ENCODE results near the gene ROR2.

Gene ROR2

DNA sequence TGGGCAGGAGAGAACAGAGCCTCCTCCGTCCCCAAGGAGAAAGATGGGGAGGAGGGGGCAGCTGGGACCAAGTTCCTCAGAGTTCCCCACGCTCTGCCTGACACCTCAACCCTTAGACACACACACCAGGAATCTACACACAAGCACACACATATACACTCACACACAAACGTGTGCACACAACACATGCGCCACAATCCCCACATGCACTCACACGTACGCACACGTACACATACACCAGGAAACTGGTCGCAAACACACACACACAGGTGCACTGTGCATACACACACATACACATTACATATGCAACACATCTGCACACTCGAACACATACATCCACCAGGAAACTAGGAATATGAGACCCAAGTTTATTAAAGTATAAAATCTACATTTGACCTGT lies 50.4 kb downstream of the ROR2 start:
- no peak for DNase-seq

DNA sequence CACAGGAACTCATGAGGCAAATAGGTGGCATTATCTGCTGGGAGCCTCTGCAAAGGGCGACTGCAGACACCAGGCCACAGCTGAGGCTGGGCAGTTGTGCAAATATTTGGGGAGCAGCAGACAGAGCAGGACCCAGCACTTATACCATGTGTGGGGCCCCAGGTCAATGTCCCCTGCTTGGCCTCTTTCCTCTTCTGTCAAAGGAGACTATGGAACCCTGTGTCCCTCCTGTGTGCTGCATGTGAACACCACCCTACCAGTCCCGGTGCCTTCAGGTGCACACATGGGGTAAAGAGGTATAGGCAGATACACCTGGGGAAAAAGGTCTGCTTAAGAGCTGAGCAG lies 50.8 kb downstream of the ROR2 start:
- no peak for DNase-seq

DNA sequence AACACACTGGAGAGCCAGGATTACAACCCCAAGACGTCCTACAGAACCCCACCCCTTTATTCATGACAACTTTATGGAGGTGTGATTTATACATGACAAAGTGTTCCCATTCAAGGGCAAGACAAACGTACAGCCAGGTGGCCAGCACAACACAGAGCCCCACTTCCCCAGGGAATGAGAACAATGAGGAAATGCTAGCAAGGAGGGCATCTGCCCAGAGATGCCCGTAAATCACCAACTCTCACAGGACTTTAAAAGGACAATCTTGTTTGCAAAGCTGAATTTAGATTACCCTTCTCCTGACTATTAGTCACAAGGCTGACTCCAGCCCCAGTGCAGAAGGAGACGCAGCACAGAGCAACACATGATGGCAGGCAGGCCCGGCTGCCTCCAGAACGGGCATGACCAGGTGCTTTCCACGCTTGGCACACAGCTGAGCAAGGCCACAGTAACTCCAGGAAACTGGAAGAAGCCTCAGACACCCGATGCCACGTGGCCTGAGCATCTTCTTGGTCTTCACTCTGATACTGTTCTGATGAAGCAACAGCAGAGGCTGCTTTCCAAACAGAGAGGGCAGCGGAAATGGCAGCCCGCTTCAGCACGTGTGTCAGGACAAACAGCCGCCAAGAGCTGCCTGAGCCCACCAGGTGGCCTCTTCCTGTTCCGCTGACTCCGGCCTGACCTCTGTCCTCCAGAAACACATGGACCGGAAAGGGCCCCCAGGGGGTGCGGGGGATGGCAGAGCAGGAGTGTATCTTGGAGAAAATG lies 51.4 kb downstream of the ROR2 start:
- DNase-seq: no peak

DNA sequence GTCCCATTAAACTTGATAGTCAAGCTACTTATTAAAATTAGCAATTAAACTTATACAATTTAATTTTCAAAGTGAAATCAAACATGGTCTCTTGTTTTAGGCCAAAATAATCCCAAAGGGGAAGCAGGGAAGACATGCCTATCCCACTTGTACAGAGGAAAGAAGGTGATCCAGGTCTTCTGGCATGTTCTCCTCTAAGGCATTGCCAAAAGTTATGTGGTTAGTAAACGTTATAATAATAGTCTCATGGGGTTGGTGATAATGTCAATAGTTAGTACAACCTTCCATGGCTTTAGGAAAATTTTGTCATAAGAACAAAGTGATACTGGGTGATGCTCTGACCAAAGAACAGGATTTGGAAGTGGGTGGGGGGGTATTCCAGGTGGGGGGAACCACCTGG lies 52.8 kb downstream of the ROR2 start:
- DNase-seq: no peak

DNA sequence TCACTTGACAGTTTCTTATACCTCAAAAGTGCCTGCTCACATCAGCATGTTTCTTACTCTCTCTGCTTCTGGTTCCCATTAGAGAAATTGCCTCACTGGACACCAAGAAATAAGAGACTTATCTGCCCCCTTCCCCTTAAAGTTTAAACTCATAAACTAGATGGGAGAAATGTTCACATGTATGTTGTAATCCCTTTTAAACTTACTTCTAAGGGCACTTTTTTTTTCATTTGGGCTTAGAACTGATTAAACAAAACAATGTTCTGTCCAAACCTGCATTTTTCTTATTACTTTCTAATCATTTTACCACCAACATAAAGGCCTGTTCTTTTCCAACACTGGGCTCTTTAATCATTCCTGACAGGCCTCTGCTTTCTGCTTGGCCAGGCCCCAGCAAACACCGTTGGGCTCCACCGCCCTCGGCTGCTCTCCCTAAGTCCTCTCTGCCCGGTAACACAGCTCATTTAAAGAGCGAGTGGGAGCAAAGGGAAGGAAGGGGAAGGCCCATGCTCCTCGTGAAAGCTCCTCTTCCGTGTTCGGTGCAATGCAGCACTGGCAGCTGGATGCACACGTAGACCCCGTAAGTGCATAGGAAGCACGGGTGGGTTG lies 53.4 kb downstream of the ROR2 start:
- no peak for DNase-seq

DNA sequence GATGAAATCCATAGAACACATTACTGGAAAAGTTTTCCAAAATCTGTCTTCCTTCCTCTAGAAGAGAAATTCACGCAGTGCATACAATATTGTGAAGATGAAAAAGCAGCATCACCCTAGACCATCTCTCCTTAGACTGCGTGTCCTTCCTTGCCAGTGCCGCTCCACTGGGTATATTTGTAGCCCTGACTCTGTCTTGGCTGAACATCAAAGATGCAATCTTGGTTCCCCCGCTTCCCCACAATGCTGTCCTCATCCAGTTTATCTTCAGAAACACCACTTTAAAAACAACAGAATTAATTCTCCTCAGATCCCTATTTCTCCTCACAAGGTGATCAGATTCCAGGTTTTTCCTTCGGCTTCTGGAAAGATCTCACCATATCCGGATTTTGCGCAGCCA lies 53.9 kb downstream of the ROR2 start:
- DNase-seq: no peak

DNA sequence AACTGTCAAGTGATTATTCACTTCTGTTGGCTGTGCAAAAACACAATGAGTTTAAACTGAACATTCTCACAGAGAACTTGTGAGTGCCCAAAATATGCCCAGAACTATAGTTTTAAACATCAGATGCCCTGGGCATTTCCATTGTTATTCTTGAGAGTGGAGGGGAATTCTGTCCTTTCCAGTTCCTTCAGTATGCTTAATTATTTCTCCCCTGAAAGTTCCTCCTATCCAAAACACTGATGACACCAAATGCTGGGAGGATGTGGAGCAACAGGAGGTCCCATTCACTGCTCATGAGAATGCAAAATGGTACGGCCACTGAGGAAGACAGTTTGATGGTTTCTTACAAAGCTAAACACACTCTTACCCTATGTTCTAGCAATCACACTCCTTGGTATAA lies 55.5 kb downstream of the ROR2 start:
- DNase-seq: no peak

DNA sequence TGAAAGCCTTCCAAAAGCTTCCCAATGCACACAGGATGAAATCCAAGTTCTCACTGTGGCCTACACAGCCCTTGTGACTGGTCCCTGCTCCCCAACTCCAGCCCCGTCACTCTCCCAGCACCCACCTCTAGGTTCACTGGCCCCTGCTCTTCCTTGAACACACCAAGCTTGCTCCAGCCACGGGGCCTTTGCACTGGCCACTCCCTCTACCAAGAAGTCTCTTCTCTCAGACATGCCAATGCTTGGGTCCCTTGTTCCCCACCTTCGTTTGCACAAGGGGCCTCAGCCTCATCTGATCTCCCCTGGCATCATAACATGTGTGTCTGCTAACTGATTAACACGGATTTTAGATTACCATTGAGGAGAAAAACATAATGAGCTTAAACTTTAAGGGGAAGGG lies 56.0 kb downstream of the ROR2 start:
- no peak for DNase-seq

DNA sequence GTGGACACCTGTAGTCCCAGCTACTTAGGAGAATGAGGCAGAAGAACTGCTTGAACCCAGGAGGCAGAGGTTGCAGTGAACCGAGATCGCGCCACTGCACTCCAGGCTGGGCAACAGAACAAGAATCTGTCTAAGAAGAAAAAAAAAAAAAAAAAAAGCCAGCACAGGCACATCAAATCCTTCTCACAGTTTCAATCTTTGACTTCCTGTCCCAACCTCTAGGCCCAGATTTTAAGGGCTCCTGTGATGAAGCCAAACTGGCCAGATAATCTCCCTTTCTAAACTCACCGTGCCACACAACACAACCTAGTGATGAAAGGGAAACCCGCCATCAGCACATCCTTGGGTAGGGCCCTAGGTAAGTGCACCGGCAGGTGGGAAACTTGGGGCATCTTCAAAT lies 58.1 kb downstream of the ROR2 start:
- no peak for DNase-seq

DNA sequence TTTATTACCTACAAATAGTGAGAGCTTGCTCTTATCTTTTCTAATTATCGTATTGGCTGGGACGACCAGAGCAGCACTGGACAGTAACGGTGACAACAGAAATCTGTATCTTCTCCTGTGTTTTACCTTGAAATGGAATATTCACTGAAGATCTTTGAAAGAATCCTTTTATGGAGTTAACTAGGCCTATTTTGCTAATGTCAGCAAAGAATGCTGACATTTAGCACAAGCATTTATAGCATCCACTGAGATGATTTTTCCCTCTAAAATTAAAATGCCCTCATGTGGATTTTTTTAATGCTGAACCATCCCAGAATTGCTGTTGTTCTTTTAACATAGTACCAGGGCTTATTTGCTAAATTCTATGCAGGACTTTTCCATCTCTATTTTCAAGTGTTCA lies 59.4 kb downstream of the ROR2 start:
- DNase-seq: no peak

DNA sequence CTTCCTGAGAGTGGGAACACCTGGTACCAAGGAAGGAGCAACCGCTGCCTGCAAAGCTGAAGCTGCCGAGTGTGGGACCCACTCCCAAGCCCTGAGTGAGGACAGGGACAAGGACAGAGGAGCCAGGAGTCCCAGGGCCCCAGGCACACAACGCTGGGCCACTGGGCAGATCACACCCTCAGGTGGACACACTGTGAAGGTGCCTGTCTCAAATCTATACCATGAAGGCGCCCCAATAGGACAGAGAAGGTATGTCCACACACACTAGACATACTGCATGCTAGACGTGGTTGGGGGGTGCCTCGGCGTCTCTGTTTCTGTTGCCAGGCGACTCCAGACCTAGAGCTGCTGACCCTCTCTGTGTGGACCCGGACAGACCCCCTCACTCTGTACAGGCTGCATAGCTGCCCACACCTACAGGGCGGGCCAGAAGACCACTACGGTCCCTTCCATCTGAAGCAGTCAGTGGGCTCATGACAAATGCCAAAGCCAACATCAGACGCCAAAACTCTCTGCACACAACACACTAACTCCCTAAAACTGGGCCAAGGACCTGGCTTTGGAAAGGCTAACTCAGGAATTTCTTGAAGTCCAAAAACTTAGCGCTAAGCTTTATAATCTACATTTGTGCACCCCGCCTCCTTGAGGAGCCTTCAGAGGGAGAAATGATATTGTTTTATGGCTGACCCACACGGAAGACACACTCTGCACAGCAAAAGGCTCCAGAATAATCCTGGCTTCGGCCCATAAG lies 60.7 kb downstream of the ROR2 start:
- DNase-seq: no peak

DNA sequence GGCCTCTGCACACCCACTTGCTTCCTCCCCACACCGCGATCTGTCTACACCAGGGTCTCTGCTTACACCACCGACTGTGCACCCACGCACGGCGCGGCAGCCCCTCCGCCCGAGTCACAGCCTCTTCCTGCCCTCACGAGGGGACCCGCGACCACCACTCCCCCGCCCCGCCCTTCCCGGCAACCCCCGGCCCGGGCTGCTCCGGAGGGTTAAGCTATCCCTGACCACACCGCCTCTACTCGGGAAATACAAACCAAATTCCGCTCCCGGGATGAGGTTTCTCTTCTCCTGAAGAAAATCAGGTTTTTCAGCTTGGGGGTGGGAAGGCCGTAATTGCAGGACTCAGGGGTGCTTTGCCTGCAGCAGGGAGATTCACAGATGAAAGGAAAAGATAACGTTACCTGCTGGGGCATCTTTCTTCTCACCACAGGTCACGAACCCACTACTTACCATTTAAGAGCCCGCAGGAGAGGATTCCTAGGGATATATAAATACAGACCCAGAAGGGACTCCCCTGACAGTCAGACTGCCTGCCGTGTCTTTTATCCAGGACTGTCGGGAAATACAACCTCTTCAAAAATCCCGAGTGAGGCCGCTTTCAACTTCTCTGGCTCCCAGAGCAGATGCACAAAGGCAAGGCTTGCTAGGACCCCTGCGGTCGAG lies 63.5 kb downstream of the ROR2 start:
- DNase-seq: no peak

DNA sequence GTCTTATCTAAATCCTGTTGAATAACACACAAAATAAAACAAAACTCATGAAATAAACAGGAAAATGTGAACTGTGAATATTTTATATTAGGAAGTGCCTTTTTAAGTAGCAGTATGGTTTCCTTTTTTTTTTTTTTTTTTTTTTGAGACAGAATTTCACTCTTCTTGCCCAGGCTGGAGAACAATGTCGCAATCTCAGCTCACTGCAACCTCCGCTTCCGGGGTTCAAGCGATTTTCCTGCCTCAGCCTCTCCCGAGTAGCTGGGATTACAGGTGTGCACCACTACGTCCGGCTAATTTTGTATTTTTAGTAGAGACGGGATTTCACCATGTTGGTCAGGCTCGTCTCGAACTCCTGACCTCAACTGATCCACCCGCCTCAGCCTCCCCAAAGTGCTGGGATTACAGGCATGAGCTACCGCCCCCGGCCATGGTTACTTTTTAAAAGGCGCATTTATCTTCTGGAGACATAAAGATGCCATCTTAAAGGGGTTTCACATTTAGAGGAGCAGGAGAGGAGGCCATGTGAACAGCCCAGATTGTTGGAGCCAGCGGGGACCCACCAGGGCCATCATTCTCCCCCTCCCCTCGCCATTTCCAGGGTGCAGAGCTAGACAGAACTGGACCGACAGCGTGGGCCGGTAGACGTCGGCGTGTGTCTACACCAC lies 64.1 kb downstream of the ROR2 start:
- DNase-seq: no peak

DNA sequence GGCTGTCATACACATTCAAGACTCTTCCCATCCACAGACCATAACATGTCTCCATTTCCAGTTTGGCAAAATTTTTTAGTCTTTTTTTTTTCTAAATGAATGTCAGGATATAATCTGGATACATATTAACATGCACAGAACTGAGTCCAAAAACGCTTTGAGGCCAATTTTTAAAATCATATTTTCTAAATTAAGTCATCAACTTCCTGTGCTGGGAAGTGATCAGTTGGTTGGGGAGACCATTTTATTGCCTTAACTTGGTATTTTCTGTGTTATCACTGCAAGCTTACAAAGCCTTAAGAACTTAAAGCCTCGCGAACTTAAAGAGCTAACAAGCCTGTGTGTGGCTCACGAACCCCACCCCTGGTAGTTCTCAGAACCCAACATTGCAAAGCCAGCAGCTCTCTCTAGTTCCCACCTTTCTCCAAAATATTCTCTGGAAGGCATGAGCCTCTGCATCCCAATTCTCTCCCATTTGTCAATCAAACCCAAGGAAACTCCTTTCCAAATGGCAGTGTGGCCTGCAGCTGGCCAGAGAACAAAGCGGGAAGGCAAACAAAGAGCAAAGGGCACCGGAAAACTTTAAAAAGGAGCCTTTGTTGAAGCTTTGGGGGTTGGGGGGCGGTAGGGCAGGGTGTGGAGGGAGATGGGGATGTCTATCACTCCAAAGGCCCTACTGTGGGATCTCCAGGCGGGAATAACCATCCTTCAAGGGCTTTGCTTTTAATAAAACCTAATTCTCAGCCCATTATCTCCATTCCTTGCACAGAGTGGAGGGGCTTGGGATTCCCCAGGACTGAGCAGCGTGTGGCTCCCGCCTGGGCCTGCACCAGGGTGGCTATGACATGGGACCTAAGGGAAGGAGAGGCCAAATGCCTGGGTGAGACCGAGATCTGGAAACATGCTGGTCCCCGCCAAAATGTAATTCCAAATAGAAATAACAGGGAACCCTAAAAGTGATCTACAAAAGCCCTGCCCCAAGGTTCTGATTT lies 65.0 kb downstream of the ROR2 start:
- no peak for DNase-seq

DNA sequence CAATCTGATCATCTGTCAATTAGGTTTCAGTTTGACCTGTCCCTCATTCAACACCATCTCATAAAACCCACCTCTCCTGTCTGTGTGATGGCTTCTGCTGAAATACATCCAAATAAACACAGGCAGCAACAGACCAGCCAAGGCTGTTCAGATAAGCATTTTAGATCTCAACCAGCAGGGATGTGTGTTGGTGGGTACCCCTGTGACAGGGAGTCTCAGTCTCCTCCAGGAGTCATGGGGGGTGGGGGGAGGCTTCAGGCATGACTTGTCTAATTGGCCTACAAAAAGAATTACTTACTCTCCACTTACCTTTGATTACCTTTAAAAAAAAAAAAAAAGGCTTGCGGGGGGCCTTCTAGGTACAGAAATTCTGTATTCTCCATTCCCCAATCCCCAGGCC lies 65.9 kb downstream of the ROR2 start:
- no peak for DNase-seq

DNA sequence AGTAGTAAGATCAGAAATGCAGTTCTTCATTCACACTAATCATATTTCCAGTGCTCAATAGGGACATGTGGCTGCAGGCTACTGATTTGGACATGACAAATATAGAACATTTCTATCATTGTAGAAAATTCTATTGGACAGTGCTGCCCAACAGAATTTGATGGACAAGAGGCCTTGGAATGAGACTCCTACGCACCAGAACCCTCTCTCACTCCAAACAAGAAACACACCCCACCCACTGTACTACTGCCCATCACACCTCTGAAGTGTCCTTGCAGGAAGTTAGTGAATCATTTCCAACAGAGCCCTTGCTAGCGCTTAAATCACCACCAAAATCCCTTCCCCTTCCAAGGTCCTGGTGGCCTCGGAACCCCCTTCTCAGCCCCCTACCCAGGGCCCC lies 66.5 kb downstream of the ROR2 start:
- DNase-seq: no peak

DNA sequence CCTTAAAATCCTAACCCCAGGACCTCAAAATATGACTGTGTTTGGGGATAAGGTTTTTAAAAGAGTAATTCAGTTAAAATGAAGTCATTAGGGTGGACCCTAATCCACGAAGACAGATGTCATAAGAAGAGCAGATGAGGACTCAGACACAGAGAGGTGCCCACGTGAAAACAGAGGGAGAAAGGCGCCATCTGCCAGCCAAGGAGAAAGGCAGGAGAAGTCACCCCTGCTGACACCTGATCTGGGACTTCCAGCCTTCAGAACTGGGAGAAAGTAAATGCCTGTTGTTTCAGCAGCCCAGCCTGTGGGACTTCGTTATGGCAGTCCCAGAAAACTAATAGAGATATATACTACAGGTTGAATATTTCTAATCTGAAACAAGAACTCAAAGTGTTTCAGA lies 67.4 kb downstream of the ROR2 start:
- no peak for DNase-seq

DNA sequence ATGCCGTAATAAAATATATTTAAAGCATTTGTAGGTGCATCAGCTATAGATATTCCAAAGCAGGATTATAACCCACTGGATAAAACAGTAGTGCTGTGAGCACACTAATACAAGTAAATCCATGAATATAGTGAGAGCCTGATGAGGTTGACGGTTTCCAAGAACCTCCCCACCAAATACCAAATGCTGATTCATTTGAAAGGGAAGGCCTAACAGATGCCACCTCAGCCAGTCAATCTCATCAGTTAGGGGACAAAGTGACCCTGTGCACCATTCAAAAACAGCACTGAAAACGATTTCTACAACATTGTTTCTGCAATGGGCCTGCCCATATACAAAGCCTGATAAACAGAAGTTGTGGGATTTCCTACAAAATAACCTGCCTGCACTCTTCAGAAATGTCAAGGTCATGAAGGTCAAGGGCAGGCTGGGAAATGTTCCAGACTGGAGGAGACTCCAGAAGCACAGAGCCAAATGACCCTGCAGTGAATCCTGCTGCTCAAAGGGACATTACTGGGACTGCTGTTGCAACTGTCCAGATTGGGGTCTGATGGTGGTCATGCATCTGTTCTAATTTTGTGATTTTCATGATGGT lies 69.6 kb downstream of the ROR2 start:
- no peak for DNase-seq

DNA sequence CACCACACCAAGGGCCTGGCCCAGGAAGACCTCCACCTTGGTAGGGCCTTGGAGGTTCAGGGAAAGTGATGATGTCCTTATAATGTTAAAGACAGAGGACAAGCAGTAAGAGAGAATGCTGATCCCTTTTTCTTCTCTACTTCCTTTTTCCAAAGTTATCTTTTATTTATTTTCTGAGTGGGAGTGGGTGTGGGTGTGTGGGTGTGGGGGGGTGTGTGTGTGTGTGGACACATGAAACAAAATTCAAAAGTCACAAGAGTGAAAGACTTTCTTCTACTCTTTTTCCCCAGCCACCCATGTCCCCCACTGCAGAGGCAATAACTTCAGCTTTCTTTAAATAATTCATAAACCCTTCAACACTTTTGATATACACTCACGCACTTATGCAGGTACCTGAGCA lies 70.8 kb downstream of the ROR2 start:
- no peak for DNase-seq

DNA sequence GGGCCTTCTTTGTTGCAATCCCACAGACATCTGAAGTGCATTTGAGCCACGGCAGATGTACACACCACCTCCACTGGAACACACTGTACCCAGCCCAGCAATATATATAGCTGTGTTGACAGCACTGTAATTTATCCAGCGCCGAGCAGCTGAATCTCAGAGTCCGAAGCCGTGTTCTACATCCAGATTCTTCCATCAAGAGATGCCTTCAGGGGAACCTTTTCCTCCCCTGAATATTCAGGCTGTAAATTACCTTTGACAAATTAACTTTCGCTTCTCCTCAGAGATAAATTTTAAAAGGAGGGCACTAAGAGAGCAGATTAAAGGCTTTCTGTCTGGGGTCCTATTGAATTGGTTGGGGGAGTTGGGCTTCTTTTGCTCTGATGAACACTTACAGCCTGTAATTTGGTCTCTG lies 76.4 kb downstream of the ROR2 start:
- no peak for DNase-seq

DNA sequence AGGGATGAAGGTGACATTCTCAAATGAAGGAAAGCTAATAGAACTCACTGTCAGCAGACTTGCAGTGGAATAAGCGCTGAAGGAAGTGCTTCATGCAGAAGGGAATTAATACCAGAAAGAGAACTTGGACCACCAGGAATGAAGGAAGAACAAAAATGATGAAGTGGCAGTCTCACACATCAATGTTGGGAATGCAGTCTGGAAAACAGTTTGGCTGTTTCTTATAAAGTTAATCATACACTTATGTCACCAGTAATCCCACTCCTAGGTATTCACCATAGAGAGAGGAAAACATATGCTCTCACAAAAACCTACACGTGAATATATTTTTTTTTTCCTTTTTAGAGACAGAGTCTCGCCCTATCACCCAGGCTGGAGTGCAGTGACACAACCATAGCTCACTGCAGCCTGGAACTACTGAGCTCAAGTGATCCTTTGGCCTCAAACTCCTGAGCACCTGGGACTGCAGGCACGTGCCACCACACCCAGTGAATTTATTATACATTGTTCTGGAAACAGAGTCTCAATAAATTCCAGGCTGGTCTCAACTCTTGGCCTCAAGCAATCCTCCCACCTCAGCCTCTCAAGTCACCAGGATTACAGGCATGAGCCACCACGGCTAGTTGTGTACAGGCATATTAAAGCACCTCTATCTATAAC lies 81.2 kb downstream of the ROR2 start:
- no peak for DNase-seq
